Astrocyte of the cerebellum (primary cell): ENCODE data around the gene YDJC.

ENCODE experiments used
- DNase-seq: peaks from one replicate; pipeline ENCODE4 v3.0.0-alpha.2; 2011; ENCODE audit warnings: low read depth
- H3K4me3 ChIP-seq: 2 replicates; pipeline ENCODE4 v1.5.1; 2011; ENCODE audit warnings: mild to moderate bottlenecking, low read depth, low read length, moderate library complexity
- CTCF ChIP-seq: IDR thresholded peaks from 2 replicates; pipeline ENCODE4 v1.5.1; 2012; ENCODE audit warnings: low read length, low read depth, moderate library complexity, mild to moderate bottlenecking; ENCODE audit errors: missing control alignments
- in situ Hi-C: cut with HindIII; loops from 2 replicates; pipeline ENCODE4 v1.10.0; 2017; ENCODE audit warnings: low sequenced_read_pairs

Gene YDJC

DNA sequence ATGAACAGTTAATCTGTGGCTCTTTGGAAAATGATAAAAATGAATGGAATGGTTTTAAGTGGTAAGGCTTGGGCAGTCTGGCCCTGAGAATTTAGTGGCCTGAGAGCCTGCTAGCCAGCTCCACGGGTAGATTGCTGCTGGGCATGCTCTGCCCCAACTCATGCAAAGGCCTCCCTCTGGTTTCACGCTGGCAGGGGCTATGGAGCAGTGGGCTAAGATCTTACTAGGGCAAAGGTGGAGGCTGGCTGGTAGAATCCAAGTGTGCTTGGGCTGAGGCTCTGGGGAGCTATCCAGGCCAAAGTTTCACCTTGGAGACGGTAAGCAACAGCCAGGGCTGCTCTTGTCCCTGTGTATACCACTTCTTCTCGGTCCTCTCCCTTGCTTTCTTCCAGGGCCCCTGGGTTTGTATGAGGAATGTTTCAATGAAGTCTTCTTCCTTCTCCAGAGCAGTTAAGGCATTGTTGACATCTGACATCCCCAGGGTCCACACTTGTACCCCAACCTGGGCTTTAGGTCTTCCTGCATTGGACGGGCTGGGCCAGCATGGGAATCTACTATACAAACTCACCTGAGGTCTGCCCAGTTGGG, 34.9 kb downstream of the YDJC start:
- in situ Hi-C loops, result no loop called here
- DNase-seq, result no peak
- no peak overlapping the region for H3K4me3 ChIP-seq
- no peak for TF ChIP-seq CTCF

GRCh38 chr22:21593406-21594232, 36.2 kb downstream of the YDJC start:
- TF ChIP-seq CTCF, result peak; percentile 42
- in situ Hi-C loops, result no loop called here
- no peak for DNase-seq
- H3K4me3 ChIP-seq, result no peak overlapping the region

- H3K4me3 ChIP-seq, result no peak overlapping the region
- in situ Hi-C loops, result no loop called here
- no peak for TF ChIP-seq CTCF
- no peak for DNase-seq
These were observed 37.4 kb downstream of the YDJC start for GRCh38 chr22:21592422-21592821.

- DNase-seq, result no peak
- in situ Hi-C loops, result no loop called here
- H3K4me3 ChIP-seq, result no peak overlapping the region
- no peak for TF ChIP-seq CTCF
These were observed 38.1 kb downstream of the YDJC start for GRCh38 chr22:21591695-21592094.

DNA sequence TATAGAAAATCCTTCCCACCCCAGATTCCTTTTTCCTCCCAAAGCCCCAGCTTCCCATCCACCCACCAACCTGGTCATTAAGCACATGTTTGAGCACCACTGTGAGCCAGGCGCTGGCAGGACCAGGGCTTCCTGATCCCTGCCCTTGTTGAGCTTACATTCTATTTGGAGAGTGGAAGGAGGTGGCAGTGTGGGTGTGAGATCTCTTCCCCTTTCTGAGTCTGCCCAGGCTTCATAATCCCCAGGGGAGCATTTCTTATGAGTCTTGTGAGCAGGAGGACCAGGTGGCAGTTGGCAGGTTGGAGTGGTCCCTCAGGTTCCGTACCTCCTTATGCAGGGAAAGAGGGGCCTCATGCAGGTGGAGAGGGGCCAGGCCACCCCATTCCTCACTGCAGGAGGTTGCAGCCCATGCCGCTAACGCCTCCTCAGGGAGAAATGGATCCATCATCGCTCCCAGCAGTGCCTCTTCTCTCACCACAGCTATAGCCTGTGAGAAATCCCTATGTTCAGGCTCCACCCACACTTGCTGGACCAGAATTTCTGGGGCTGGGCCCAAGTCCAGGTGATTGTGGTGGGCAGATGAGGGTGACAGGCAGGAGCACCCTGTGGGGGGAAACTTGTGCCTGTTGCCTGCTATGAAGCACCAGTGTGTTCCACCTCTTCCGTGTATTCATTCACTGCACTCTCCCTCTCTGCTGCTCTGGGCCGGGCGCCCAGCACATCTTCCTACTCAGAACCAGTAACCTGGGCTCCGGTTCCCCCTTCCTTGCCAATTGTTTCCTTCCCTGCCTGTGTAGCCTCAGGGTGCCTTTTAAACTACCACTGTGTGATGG, 38.8 kb downstream of the YDJC start:
- TF ChIP-seq CTCF, result no peak
- no peak for DNase-seq
- in situ Hi-C loops, result no loop called here
- no peak overlapping the region for H3K4me3 ChIP-seq

GRCh38 chr22:21589396-21589795, 40.4 kb downstream of the YDJC start:
- TF ChIP-seq CTCF, result no peak
- H3K4me3 ChIP-seq, result no peak overlapping the region
- in situ Hi-C loops, result no loop called here
- no peak for DNase-seq
